Retina (tissue), 1 donor: Measurements from ENCODE around the gene KCNIP2.

Source experiments
- DNase-seq: peaks from one replicate; pipeline ENCODE4 v3.0.0-alpha.2; 2016

KCNIP2 gene

GRCh38 chr10:101843032-101844021 lies at the start of gene KCNIP2:
KCNIP2 (minus strand) TSS chr10:101843800; CDS start chr10:101843568, 232 bp downstream.
- peak; percentile 69 for DNase-seq

DNA sequence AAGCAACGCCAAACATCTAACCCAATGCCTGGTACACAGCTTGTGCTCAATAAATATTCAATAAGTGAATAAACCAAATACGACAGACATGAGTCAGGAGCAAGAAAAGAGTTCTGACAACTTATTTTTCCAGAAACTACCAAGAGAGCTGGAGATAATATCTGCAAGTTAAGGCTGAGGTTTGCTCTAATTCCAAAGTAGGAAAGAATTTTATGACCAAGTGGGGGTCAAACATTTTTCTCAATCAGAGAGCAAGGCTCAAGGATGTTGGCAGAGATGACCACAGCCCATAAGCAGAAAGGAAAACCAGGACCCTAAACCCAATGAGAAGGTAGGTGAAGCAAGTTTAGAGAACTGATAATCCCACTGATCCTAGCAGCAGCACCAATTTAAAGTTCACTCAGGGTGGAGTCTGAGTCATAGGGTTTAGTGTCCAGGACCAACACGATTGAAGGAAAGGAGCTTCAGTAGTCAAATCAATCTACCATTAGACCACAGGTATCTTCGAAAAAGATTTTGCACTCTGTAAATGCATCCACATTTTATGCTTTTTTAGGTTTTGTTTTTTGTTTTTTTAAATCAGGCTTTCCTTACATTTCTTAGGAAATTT lies 49.3 kb upstream of the KCNIP2 start:
- no peak for DNase-seq

DNA sequence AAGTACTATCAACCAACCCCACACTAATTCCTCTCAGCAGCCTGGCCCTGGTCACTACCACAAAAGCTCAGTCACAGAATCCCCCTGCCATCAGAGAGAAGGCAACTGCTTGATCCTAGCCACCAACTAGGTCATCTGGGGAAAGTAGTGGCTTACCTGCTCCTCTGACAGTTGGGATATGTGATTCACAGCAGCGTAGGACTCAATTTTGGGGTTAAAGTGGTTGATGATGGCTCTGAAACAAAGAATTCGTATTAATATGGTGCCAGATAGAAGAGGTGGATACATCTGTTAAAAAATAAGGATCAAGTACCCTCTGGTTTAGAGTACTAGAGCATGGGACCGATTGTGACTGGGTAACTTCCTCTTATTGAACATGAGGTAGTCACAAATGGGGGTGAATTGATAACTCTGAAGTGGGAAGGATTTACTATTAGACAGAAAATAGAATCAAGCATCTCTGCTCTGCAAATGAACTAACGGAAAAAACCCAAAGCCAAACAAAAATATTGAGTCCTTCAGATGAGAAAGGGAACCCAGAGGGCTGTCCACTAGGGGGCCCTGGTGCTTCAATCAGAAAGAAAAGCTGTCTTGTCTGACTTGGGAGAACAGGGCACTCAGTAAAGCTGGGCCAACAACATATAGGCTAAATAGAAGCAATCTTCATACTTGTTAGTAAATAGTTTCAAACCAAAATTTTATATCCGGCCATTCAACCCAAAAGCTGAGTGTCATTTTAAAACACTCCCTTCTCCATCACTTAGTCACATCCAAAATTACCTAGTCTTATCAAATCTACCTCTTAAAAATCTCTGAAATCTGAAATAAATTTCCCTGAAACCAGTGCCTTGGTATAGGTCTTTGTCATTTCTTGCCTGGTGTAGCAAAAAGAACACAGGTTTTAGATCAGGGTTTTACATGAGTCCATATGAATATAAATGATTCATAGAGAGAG lies 45.9 kb upstream of the KCNIP2 start:
- peak; percentile 62 for DNase-seq

DNA sequence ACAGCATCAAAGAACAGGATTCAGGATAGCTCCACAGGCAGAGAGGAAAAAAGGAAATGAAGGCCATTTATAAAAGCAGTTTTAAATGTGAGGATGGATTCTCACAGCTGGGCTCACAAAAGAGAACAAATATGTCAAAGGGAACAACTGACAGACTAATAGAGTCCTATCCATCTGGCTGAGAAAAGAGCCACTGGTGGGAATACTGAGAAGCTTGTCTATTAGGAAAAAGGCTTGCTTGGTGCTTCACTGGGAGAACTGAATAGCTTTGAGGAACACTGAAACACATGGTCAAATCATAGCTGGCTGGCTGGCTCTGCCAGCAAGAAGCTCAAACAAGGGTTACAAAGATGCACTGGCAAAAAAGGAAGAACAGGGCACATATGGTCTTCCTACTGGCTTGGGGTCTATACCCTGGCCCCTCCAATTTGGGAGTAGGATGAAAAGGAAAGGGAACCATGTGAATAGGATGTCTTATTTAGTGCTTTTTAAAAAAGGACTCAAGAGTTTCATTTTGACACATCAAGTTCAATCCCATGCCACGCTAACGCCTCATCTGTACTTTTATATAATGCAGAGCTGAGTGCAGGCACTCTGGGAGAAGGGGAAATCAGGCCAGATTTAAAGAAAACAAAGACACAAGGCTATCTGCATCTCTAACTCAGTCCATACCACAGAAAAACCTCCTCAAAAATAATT lies 44.8 kb upstream of the KCNIP2 start:
- peak; percentile 19 for DNase-seq

DNA sequence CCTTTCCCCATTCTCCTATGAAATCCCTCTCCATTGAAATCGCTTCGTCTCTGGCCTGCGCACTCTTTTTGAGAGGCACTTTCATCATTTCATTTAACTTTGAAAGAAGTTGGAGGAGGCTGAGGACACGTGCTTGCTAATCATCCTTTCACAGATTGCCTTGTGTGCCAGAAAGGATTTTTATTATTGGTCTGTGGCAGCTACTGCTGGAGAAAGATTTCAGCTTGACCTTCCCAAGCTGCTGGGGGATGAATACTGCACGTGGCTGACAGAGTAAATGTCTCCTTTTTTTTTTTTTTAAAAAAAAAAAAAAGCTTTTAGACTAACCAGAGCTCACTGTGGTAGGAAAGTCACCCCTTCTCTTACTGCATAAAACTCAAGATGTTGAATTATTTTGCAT lies 44.2 kb upstream of the KCNIP2 start:
- DNase-seq: no peak

- no peak for DNase-seq
Observed at GRCh38 chr10:101886521-101887312, 43.1 kb upstream of the KCNIP2 start.

DNA sequence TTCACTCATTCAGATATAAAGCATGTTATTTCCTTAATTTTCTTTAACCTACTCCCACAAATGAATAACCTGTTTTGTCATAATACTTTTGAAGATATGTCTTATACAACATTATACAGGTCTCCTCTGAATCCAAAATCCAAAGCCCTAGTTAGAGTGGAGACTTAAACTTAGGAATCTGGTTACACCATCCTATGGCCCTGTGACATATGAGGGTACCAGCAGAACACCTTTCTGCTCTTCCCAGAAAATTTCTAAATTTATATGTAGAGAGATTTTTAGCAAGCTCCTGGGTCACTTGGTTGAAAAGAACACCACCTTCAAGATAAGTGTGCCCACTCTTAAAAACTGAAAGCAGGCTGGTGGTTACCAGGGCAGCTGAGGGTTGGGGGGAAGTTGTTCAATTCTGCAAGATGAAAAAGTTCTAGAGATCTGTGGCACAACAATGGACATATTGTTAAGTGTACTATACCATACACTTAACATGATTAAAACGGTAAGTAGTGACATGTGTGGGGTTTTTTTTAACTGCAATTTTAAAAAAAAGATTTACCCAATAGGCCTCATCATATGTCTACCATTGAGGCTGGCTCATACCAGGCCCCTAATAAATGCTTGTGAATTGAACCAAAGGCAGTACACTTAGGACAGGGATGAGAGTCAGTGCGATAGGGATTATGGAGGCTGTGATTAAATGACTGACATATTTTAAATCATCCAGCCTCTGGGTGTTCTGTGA lies 37.6 kb upstream of the KCNIP2 start:
- no peak for DNase-seq

DNA sequence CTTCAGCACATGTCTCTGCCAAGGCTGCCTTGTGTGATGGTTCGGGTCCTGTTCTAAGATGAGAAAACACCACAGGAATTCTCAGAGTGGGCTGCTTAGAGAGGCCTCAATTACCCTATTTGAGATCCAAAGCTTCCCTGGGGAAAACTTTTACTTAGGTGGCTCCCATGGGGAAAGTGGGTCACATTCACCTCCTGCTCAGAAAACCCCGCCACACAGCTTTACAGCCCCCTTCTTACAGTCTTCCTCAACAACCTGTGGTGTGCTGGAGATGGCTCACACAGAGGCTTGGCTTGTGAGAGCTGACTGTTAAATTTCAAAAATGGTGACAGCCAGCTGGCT lies 36.6 kb upstream of the KCNIP2 start:
- DNase-seq: no peak

DNA sequence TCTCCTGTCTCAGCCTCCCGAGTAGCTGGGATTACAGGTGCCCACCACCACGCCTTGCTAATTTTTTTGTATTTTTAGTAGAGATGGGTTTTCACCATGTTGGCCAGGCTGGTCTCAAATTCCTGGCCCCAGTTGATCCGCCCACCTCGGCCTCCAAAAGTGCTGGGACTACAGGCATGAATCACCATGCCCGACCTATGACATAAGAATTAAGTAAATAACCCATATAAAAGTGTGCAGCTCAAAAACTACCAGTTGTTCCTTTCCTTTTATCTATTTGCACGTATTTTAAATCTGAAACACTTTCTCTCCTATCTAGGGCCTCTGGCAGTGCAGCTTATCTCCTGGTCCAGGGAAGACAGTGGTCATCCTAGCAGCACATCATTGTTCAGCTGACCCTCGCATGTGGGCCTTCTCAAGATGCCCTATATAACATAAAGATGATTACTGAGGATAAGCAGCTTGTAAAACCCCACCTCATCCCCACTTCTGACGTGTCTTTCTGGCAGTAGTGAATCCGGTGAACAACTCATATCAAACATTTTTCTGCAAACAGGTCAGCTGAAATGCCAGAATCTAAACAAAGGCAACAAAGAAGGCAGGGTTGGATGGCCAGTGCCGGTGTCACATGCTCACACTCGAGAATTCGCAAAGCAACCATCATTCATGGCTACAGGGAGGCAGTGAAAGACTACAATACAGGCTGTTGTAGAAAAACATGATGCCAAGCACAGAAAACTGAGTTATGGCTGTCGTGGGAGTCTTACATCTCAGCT lies 36.0 kb upstream of the KCNIP2 start:
- DNase-seq: no peak

GRCh38 chr10:101878869-101879268 lies 35.3 kb upstream of the KCNIP2 start:
- DNase-seq: peak; percentile 6

GRCh38 chr10:101875068-101875688 lies 31.6 kb upstream of the KCNIP2 start:
- DNase-seq: peak; percentile 6

GRCh38 chr10:101874252-101874651 lies 30.7 kb upstream of the KCNIP2 start:
- DNase-seq: no peak

DNA sequence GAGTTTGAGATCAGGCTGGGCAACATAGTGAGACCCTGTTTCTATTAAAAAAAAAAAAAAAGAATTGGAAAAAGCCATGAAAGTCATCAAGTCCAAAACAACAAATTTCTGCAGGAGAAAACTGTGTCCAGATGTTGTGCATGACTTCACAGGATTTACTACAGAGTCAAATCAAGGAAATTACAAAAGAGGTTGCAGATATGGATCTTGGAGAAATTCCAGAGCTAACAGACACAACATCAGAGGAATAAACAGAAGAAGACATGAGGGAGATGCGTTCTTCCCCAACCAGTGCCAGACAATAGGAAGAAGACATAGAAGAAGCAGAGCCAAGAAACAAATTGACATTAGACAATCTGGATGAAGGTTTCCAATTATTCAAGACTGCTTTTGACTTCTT lies 24.3 kb upstream of the KCNIP2 start:
- no peak for DNase-seq

DNA sequence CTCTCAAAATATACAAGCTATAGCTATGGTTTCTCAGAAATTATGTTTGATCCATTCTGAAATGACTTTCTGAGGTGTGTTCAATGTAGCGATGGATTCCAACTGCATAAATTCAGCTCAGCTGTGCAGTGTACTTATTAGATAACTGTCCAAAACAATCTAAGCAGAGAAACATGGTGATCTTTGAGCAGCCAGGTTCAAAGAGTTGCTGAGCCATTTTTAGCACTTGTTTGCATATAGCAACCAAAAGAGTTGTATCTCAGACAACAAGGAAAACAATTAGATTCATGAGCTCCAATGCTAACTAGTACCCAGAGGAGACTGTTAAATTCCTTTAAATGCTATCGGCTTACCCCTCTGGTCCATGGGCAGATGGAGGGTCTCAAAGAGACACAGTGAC lies 15.9 kb upstream of the KCNIP2 start:
- DNase-seq: no peak

- no peak for DNase-seq
Observed at GRCh38 chr10:101858723-101859500, 15.3 kb upstream of the KCNIP2 start.

GRCh38 chr10:101857802-101858476 lies 14.3 kb upstream of the KCNIP2 start:
- DNase-seq: no peak

GRCh38 chr10:101856626-101857025 lies 13.0 kb upstream of the KCNIP2 start:
- DNase-seq: no peak
